ES-I3 (cell line): Measurements from ENCODE around the gene VAT1L.

Source experiments
- H3K36me3 ChIP-seq: 2 replicates; pipeline ENCODE4 v1.6.1; 2013; ENCODE audit warnings: mild to moderate bottlenecking, low read length, control low read depth, moderate library complexity; ENCODE audit not compliant: insufficient read depth
- H3K4me1 ChIP-seq: 2 replicates; pipeline ENCODE4 v1.6.1; 2013; ENCODE audit warnings: mild to moderate bottlenecking, control low read depth, low read length; ENCODE audit not compliant: insufficient read depth
- H3K9ac ChIP-seq: 2 replicates; pipeline ENCODE4 v1.6.1; 2013; ENCODE audit warnings: low read depth, mild to moderate bottlenecking, low read length, moderate library complexity
- H3K9me3 ChIP-seq: 2 replicates; pipeline ENCODE4 v1.6.1; 2013; ENCODE audit warnings: mild to moderate bottlenecking, low read length, moderate library complexity; ENCODE audit not compliant: control insufficient read depth, insufficient read depth

The VAT1L gene

GRCh38 chr16:77905374-77905920 lies 117.1 kb downstream of the VAT1L start:
- no peaks in the 10 kb centered on the region for H3K36me3 ChIP-seq
- no peaks in the 10 kb centered on the region for H3K9me3 ChIP-seq
- no peaks in the 10 kb centered on the region for H3K4me1 ChIP-seq
- no peak overlapping the region for H3K9ac ChIP-seq

- Histone ChIP-seq H3K9ac (no peak overlapping the region), H3K4me1 (no peaks in the 10 kb centered on the region; the same call in 1 of the 2 replicates), H3K9me3 (no peaks in the 10 kb centered on the region), H3K36me3 (no peaks in the 10 kb centered on the region)
These were observed 121.7 kb downstream of the VAT1L start for GRCh38 chr16:77910021-77910420.

DNA sequence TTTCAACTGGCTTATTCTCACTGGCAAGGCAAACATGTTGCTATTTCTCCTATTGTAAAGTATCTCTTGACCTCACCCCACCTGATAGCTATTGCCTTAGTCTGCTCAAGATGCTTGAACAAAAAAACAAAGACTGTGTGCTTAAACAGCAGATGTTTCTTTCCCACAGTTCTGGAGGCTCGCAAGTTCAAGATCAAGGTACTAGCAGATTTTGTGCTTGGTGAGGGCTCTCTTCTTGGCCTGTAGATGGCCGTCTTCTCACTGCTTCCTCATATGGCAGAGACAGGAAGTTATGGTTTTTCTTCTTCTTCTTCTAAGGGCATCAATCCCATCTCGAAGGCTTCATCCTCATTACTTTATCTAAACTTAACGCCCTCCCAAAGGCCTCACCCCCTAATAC lies 124.3 kb downstream of the VAT1L start:
- H3K9ac ChIP-seq: no peak overlapping the region
- no peaks in the 10 kb centered on the region for H3K36me3 ChIP-seq
- peaks cover 8% of the 10 kb centered on the region; the same call in 1 of the 2 replicates for H3K4me1 ChIP-seq
- no peaks in the 10 kb centered on the region for H3K9me3 ChIP-seq

DNA sequence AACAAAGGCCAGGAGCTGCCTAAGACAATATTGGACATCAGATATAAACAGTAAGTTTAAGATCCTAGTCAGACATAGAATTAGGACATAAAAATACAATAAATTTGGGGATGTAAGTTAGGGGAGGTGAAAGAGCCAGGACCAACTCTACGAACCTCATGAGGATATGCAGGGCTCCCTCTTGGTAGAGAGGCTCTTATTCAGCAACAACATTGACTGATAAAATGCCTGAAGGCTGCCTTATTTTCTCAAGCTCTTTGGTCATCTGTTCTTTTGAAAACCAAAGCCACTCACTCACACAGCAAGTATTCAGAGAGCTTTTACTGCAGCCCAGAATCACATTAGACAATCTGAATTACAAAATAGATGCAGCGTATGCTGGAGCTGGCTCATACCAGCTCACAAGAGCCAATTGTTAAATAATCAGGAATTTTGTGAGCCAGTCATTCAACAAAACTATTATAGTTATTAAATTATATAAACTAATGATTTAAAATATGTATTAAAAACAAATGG lies 125.4 kb downstream of the VAT1L start:
- Histone ChIP-seq H3K4me1 (peaks cover 16% of the 10 kb centered on the region), H3K9ac (no peak overlapping the region), H3K9me3 (no peaks in the 10 kb centered on the region), H3K36me3 (no peaks in the 10 kb centered on the region)

GRCh38 chr16:77916111-77916510 lies 127.7 kb downstream of the VAT1L start:
- H3K4me1 ChIP-seq: peaks cover 21% of the 10 kb centered on the region

GRCh38 chr16:77917971-77918370 lies 129.6 kb downstream of the VAT1L start:
- no peak overlapping the region for H3K9ac ChIP-seq
- no peaks in the 10 kb centered on the region for H3K36me3 ChIP-seq
- no peaks in the 10 kb centered on the region for H3K9me3 ChIP-seq
- peaks cover 24% of the 10 kb centered on the region for H3K4me1 ChIP-seq

More at GRCh38 chr16:77916111-77916510, 127.7 kb downstream of the VAT1L start:
- H3K36me3 ChIP-seq: no peaks in the 10 kb centered on the region
- no peaks in the 10 kb centered on the region for H3K9me3 ChIP-seq
- H3K9ac ChIP-seq: no peak overlapping the region

GRCh38 chr16:77918809-77919707 lies 130.7 kb downstream of the VAT1L start:
- Histone ChIP-seq H3K36me3 (no peaks in the 10 kb centered on the region), H3K9ac (no peak overlapping the region), H3K9me3 (no peaks in the 10 kb centered on the region), H3K4me1 (peaks cover 24% of the 10 kb centered on the region)

DNA sequence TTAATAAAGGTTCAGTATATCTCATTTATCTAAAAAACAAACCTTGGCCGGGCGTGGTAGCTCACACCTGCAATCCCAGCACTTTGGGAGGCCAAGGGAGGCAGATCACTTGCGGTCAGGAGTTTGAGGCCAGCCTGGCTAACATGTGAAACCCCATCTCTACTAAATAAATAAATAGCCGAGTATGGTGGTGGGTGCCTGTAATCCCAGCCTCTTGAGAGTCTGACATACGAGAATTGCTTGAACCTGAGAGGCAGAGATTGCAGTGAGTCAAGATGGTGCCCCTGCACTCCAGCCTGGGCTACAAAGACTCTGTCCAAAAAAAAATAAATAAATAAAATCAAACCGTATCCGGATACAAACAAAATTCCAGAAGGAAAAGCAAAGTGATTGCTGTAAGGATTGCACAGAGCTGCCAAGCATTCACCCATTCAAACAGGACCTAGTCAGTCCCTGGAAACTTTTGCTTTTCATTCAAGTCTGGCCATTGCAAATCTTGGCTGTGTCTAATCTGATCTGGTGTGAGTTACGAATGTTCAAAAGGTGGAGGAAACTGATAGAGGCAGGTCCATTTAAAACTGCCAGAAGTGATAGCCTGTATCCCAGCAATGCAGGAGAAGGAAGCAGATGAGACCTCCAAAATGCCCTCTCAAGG lies 131.5 kb downstream of the VAT1L start:
- H3K36me3 ChIP-seq: no peaks in the 10 kb centered on the region
- no peak overlapping the region for H3K9ac ChIP-seq
- H3K9me3 ChIP-seq: no peaks in the 10 kb centered on the region
- H3K4me1 ChIP-seq: peaks cover 24% of the 10 kb centered on the region

GRCh38 chr16:77920984-77921383 lies 132.6 kb downstream of the VAT1L start:
- H3K4me1 ChIP-seq: peaks cover 19% of the 10 kb centered on the region
- no peak overlapping the region for H3K9ac ChIP-seq
- no peaks in the 10 kb centered on the region for H3K36me3 ChIP-seq
- no peaks in the 10 kb centered on the region for H3K9me3 ChIP-seq

DNA sequence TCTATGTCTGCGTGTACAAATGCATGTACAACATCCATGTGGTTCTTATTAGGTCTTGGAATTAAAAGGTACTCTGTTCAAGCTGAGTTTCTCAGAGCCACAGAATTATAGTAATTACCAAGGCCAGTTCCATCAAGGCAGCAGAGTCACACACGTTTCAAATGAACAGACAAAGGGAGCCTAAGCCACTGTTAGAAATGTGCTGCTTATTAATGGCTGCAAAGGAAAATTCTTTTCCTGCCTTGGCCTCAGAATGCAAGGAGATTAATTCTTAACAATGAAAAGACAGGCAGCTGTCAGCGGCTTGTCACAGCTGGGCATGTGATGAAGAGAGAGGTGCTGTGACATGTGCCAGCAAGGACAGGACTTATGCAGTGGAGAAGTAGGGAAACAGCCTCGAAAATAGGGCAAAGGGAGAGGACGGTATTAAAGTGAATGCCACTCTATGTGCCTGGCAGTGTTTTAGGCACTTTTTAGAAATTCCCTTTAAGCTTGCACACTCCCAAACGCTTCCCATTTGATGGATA lies 133.9 kb downstream of the VAT1L start:
- H3K36me3 ChIP-seq: no peaks in the 10 kb centered on the region
- no peak overlapping the region for H3K9ac ChIP-seq
- H3K9me3 ChIP-seq: no peaks in the 10 kb centered on the region
- peaks cover 16% of the 10 kb centered on the region for H3K4me1 ChIP-seq

- H3K4me1 ChIP-seq: 0 out of 2 replicates have a peak, but pooled peaks cover 3% of the 10 kb centered on the region
- H3K9ac ChIP-seq: no peak overlapping the region
- no peaks in the 10 kb centered on the region for H3K9me3 ChIP-seq
- H3K36me3 ChIP-seq: 0 out of 2 replicates have a peak, but pooled peaks cover 2% of the 10 kb centered on the region
These were observed 137.2 kb downstream of the VAT1L start for GRCh38 chr16:77925531-77925930.

- 0 out of 2 replicates have a peak, but pooled peaks cover 2% of the 10 kb centered on the region for H3K36me3 ChIP-seq
- no peaks in the 10 kb centered on the region for H3K4me1 ChIP-seq
- H3K9ac ChIP-seq: no peak overlapping the region
- H3K9me3 ChIP-seq: no peaks in the 10 kb centered on the region
These were observed 139.7 kb downstream of the VAT1L start for GRCh38 chr16:77928096-77928495.

DNA sequence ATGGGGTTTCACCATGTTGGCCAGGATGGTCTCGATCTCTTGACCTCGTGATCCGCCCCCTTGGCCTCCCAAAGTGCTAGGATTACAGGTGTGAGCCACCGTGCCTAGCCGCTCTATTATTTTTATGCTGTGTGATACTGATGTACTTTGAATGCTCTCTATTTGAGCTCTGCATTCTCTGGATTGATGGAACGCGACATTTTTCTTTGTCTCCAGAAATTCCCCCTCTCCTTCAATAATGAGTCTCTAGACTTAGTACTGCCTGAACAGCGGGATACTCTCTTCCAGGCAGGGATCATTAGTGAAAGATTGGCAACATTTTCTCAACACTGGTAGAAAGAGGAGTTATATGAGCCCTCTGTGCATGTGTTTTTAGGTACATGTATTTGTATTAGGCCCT lies 140.6 kb downstream of the VAT1L start:
- H3K4me1 ChIP-seq: no peaks in the 10 kb centered on the region
- H3K9me3 ChIP-seq: no peaks in the 10 kb centered on the region
- H3K9ac ChIP-seq: no peak overlapping the region
- H3K36me3 ChIP-seq: 0 out of 2 replicates have a peak, but pooled peaks cover 2% of the 10 kb centered on the region

- Histone ChIP-seq H3K4me1 (no peaks in the 10 kb centered on the region), H3K36me3 (0 out of 2 replicates have a peak, but pooled peaks cover 2% of the 10 kb centered on the region), H3K9ac (no peak overlapping the region), H3K9me3 (no peaks in the 10 kb centered on the region)
These were observed 142.7 kb downstream of the VAT1L start for GRCh38 chr16:77931058-77931457.
